Left ventricle myocardium inferior (tissue), 1 donor: Measurements from ENCODE around the gene ABLIM1. TPM values are rescaled to one million over a fixed set of nuclear protein-coding genes. Genes with fewer than 3 reads are reported as not detected.

Source experiments
- DNase-seq: peaks from one replicate; pipeline ENCODE4 v3.0.0-alpha.2; 2020
- H3K27ac ChIP-seq: fragments of 200-600 bp; replicated peaks from 2 replicates; pipeline ENCODE4 v1.8.0; 2021
- H3K27me3 ChIP-seq: fragments of 200-600 bp; 2 replicates; pipeline ENCODE4 v1.8.0; 2021; ENCODE audit warnings: low read depth
- H3K36me3 ChIP-seq: fragments of 200-600 bp; 2 replicates; pipeline ENCODE4 v1.8.0; 2021
- H3K4me1 ChIP-seq: fragments of 200-600 bp; 2 replicates; pipeline ENCODE4 v1.8.0; 2021
- H3K4me3 ChIP-seq: fragments of 200-600 bp; 2 replicates; pipeline ENCODE4 v1.8.0; 2021; ENCODE audit warnings: mild to moderate bottlenecking, moderate library complexity
- H3K9me3 ChIP-seq: fragments of 200-600 bp; replicated peaks from 2 replicates; pipeline ENCODE4 v1.8.0; 2021
- intact Hi-C: fragments of 100-400 bp; cut with micrococcal nuclease; formaldehyde crosslinking; loops from one replicate; pipeline ENCODE4 v1.11.0; 2022
- total RNA-seq: library from RNA; stranded (reverse); fragmentation: NEBNext Ultra II Directional; extraction: Animal tissue kit (Norgen Biotek cat#: 25700); gene quantifications from one replicate; pipeline ENCODE4 v1.2.1, GENCODE V29; 2021
- TF ChIP-seq, protein P1 (sequence below): fragments of 200-600 bp; IDR thresholded peaks from 2 replicates; pipeline ENCODE4 v1.8.0; 2021; ENCODE audit warnings: antibody characterized with exemption, mild to moderate bottlenecking, borderline replicate concordance
- donor health status: DM: no; HTN: yes; CAD: no; lungs with severe emphysema.

Gene ABLIM1
- total RNA-seq, 1 donor from 2014 or later = 674 TPM

DNA sequence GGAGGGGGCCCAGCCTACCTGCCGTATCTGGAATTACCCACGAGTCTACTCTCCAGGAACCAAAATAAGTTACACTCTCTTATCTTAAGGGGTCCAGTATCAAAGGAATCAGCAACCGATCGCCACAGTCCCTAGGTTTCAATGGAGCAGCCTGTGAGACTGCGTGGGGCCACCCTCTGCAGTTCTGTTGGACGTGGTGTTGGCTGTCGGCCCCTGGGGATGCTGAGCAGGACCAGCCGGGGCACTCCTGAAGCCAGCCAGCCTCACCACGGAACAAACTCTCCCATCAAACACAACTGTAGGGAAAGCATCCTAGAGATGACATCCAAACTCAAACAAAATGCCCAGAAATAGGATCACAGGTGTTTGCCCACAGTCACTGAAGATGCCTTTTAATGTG lies 25.5 kb upstream of the ABLIM1 start:
- Histone ChIP-seq H3K27me3 (no peaks in the 10 kb centered on the region), H3K9me3 (no peaks in the 10 kb centered on the region), H3K27ac (peak overlapping the region; percentile 91), H3K36me3 (no peaks in the 10 kb centered on the region), H3K4me3 (peak overlapping the region; percentile 70), H3K4me1 (peaks cover 98% of the 10 kb centered on the region)
- intact Hi-C loops = loop anchor here (10.0 kb wide), 1 partner anchor 129 kb away; no protein-coding TSS in a partner anchor
- peak; percentile 40 for DNase-seq
- TF ChIP-seq, protein P1, sequence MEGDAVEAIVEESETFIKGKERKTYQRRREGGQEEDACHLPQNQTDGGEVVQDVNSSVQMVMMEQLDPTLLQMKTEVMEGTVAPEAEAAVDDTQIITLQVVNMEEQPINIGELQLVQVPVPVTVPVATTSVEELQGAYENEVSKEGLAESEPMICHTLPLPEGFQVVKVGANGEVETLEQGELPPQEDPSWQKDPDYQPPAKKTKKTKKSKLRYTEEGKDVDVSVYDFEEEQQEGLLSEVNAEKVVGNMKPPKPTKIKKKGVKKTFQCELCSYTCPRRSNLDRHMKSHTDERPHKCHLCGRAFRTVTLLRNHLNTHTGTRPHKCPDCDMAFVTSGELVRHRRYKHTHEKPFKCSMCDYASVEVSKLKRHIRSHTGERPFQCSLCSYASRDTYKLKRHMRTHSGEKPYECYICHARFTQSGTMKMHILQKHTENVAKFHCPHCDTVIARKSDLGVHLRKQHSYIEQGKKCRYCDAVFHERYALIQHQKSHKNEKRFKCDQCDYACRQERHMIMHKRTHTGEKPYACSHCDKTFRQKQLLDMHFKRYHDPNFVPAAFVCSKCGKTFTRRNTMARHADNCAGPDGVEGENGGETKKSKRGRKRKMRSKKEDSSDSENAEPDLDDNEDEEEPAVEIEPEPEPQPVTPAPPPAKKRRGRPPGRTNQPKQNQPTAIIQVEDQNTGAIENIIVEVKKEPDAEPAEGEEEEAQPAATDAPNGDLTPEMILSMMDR = no peak

DNA sequence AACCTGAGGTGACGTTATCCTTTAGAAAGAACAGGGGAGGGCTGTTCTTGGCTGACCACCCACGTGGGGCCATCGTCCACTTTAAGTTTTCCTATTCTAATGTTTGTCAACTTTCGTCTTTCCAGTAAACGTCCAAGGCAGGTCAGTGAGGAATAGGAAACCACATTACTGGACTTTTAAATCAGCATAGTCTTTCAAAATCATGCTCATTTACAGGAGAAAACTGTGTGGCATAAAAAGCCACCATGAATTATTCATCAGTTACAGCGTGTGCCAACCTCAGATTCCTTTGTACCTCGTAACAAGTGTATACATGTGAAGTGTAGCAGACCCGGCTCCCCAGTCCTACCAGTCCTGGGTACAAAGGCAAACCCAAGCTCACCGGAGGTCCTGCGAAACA lies 25.1 kb upstream of the ABLIM1 start:
- intact Hi-C loops = loop anchor here (10.0 kb wide), 1 partner anchor 128 kb away; no protein-coding TSS in a partner anchor
- no peaks in the 10 kb centered on the region for H3K36me3 ChIP-seq
- TF ChIP-seq, protein P1 = no peak
- peak overlapping the region; percentile 91 for H3K27ac ChIP-seq
- DNase-seq = no peak
- peaks cover 98% of the 10 kb centered on the region for H3K4me1 ChIP-seq
- peak overlapping the region; percentile 70 for H3K4me3 ChIP-seq
- H3K9me3 ChIP-seq = no peaks in the 10 kb centered on the region
- H3K27me3 ChIP-seq = no peaks in the 10 kb centered on the region

DNA sequence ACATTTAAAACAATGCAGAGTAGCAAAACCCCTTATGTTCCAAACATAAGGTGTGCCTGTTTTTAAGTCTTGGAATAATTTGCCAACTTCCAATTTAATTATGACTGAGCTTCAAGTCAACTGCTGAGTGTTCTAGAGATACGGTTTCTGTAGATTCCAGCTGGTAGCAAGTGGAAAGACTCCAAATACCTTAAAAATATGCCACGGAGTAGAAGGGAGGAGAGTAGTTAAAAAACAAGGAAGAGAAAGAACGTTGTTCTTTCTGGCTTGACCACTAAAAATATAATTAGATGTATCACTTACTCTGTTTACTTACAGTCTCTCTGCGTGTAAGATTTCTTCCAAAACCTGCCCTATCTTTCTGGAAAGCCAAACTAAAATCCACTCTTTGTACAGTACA lies 24.5 kb upstream of the ABLIM1 start:
- no peaks in the 10 kb centered on the region for H3K9me3 ChIP-seq
- H3K27ac ChIP-seq = peak overlapping the region; percentile 91
- no peaks in the 10 kb centered on the region for H3K36me3 ChIP-seq
- H3K4me1 ChIP-seq = peaks cover 98% of the 10 kb centered on the region
- no peaks in the 10 kb centered on the region for H3K27me3 ChIP-seq
- intact Hi-C loops = loop anchor here (10.0 kb wide), 1 partner anchor 128 kb away; no protein-coding TSS in a partner anchor
- TF ChIP-seq, protein P1 = no peak
- DNase-seq = no peak
- H3K4me3 ChIP-seq = peak overlapping the region; percentile 70

DNA sequence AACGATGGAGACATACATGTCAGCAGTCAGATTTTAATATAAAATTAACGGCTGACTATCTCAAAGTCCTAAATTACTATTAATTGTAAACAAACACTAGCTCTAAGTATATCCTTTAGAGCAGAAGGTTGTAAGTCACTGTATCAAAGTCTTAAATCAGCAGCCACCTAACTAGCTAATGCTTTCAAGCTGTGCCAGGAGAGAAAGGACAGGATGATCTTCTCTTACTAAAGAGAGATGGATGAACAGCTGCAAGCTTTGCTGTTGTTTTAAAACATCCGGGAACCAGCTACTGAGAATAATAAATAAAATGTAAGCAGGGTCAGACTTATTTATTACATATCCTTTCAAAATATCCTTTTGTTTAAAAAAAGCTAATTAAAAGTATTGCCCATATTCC lies 24.0 kb upstream of the ABLIM1 start:
- H3K4me3 ChIP-seq = peak overlapping the region; percentile 70
- intact Hi-C loops = loop anchor here (10.0 kb wide), 1 partner anchor 127 kb away; no protein-coding TSS in a partner anchor

DNA sequence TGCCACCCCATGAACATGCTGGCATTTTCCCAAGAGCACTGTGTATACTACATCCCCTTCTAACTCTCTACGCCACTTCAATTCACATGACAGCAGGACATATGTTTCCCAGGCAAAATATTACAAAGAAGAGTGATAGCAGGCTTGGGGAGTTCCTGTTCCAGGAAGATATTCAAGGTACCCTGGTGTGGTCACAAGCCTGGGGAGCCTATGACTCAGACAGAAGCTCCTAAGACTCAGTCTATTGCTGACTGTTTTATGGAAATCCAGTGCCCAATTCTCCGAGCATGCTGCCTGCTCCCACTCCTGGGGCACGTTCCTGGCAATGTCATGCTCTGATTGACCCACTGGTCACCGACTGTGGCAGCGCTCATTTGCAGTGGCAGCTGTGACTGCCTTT lies 23.5 kb upstream of the ABLIM1 start:
- peak; percentile 39 for DNase-seq
- TF ChIP-seq, protein P1 = no peak
- peaks cover 98% of the 10 kb centered on the region for H3K4me1 ChIP-seq
- no peaks in the 10 kb centered on the region for H3K9me3 ChIP-seq
- no peaks in the 10 kb centered on the region for H3K36me3 ChIP-seq
- peak overlapping the region; percentile 70 for H3K4me3 ChIP-seq
- peak overlapping the region; percentile 91 for H3K27ac ChIP-seq
- H3K27me3 ChIP-seq = no peaks in the 10 kb centered on the region
- intact Hi-C loops = loop anchor here (10.0 kb wide), 1 partner anchor 127 kb away; no protein-coding TSS in a partner anchor

More for the DNA sequence above, 24.0 kb upstream of the ABLIM1 start:
- H3K27ac ChIP-seq = peak overlapping the region; percentile 91
- H3K9me3 ChIP-seq = no peaks in the 10 kb centered on the region
- no peak for DNase-seq
- no peaks in the 10 kb centered on the region for H3K36me3 ChIP-seq
- no peaks in the 10 kb centered on the region for H3K27me3 ChIP-seq
- TF ChIP-seq, protein P1 = no peak
- H3K4me1 ChIP-seq = peaks cover 98% of the 10 kb centered on the region
